GM12801 (cell line): Measurements from ENCODE around the gene VDAC2.

Experiments used
- TF ChIP-seq, protein P1 (sequence below): IDR thresholded peaks from one replicate; pipeline ENCODE4 v1.5.1; 2011; ENCODE audit warnings: control low read depth; ENCODE audit not compliant: insufficient read length; ENCODE audit errors: extremely low read depth

VDAC2 gene, protein sequence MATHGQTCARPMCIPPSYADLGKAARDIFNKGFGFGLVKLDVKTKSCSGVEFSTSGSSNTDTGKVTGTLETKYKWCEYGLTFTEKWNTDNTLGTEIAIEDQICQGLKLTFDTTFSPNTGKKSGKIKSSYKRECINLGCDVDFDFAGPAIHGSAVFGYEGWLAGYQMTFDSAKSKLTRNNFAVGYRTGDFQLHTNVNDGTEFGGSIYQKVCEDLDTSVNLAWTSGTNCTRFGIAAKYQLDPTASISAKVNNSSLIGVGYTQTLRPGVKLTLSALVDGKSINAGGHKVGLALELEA

GRCh38 chr10:75210282-75211006, at the start of gene VDAC2:
Gene VDAC2 (plus strand): TSS chr10:75210796. CDS start chr10:75211159, 363 bp downstream.
- TF ChIP-seq, protein P1, sequence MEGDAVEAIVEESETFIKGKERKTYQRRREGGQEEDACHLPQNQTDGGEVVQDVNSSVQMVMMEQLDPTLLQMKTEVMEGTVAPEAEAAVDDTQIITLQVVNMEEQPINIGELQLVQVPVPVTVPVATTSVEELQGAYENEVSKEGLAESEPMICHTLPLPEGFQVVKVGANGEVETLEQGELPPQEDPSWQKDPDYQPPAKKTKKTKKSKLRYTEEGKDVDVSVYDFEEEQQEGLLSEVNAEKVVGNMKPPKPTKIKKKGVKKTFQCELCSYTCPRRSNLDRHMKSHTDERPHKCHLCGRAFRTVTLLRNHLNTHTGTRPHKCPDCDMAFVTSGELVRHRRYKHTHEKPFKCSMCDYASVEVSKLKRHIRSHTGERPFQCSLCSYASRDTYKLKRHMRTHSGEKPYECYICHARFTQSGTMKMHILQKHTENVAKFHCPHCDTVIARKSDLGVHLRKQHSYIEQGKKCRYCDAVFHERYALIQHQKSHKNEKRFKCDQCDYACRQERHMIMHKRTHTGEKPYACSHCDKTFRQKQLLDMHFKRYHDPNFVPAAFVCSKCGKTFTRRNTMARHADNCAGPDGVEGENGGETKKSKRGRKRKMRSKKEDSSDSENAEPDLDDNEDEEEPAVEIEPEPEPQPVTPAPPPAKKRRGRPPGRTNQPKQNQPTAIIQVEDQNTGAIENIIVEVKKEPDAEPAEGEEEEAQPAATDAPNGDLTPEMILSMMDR = no peak

DNA sequence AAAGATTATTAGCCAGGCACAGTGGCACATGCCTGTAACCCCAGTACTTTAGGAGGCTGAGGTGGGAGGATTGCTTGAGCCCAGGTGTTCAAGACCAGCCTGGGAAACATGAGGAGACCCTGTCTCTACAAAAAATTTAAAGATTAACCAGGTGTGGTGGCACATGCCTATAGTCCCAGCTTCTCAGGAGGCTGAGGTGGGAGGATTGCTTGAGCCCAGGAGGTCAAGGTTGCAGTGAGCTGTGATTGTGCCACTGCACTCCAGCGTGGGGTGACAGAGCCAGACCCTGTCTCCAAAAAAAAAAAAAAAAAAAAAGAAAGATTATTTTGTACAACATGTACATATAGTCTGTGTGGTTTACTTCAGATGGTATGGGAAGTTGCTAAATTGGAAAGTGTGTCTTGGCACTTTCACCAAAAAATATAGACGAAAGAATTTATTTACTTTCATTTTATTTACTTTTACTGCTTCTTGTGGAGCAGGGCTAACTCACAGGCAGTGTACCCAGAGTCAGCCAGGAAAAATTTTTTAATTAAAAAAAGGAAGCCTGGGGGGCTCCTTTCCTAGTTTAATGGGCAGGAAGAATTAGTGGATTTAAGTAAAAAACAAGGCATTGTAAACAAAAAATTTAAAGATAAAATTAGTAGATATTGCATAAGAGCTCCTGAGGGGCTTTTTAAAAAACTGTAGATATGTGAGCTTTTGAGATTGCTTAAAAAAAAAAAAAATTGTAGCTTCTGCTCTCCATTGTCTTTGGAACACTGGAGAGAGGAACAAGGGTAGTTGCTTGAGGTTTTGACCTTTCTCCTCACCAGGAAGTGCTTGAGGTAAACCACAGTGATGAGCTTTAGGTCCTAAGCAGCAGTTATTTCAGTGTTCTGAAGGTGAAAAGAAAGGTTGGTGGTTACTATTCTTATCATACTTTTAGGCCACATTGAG, 44.6 kb upstream of the VDAC2 start:
- TF ChIP-seq, protein P1 = no peak

DNA sequence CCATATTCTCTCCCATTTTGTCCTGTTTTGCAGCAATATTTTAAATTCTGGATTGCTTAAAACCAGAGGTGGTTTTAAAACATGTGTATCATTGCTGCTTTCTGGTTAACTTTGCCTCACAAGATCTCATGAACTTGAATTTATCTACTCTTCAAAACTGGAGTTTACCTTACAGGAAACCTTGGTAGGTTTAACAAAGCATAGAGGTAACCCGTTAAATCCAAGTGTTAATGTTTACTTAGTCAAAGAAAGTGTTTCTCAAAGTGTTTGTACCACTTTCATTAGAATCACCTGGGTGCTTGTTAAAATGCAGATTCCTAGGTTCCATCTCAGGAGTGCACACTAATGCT, 44.0 kb upstream of the VDAC2 start:
- TF ChIP-seq, protein P1 = no peak

DNA sequence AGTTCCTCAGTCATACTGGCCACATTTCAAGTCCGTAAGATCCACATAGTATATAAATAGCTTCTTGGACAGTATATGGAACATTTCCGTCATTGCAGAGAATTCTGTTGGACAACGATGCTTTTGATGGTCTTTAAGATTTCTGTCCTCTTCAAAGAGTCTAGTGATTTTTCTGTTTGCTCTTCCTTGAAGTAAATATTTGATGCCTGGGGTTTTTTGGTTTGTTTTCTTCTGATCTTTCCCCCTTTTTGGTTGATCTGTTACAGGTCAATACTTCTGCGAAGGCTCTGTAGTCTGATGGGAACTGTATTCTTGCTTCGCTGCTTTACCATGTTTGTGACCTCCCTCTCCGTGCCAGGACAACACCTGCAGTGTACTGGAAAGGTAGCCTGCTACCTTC, 42.3 kb upstream of the VDAC2 start:
- TF ChIP-seq, protein P1 = no peak

GRCh38 chr10:75170215-75170614, 40.4 kb upstream of the VDAC2 start:
- TF ChIP-seq, protein P1 = no peak

GRCh38 chr10:75175046-75175445, 35.5 kb upstream of the VDAC2 start:
- TF ChIP-seq, protein P1 = no peak

- TF ChIP-seq, protein P1 = no peak
Observed at GRCh38 chr10:75176046-75176445, 34.5 kb upstream of the VDAC2 start.
